Stimulated activated CD4-positive, alpha-beta T cell treated with anti-CD3 and anti-CD28 coated beads, TNF-alpha, amount 100 ng/mL, for 1 hour (primary cell): Measurements from ENCODE around the gene ELMO3.

Experiments used
- DNase-seq, 3 donors: peaks; one replicate each; pipeline ENCODE4 v3.0.0-alpha.2; 2020; ENCODE audit warnings: low read depth in 3 of 3, low spot score in 1 of 3

The ELMO3 gene, protein sequence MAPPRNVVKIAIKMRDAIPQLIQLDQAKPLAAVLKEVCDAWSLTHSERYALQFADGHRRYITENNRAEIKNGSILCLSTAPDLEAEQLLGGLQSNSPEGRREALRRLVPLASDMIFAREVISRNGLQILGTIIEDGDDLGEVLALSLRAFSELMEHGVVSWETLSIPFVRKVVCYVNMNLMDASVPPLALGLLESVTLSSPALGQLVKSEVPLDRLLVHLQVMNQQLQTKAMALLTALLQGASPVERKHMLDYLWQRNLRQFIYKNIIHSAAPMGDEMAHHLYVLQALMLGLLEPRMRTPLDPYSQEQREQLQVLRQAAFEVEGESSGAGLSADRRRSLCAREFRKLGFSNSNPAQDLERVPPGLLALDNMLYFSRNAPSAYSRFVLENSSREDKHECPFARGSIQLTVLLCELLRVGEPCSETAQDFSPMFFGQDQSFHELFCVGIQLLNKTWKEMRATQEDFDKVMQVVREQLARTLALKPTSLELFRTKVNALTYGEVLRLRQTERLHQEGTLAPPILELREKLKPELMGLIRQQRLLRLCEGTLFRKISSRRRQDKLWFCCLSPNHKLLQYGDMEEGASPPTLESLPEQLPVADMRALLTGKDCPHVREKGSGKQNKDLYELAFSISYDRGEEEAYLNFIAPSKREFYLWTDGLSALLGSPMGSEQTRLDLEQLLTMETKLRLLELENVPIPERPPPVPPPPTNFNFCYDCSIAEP

DNA sequence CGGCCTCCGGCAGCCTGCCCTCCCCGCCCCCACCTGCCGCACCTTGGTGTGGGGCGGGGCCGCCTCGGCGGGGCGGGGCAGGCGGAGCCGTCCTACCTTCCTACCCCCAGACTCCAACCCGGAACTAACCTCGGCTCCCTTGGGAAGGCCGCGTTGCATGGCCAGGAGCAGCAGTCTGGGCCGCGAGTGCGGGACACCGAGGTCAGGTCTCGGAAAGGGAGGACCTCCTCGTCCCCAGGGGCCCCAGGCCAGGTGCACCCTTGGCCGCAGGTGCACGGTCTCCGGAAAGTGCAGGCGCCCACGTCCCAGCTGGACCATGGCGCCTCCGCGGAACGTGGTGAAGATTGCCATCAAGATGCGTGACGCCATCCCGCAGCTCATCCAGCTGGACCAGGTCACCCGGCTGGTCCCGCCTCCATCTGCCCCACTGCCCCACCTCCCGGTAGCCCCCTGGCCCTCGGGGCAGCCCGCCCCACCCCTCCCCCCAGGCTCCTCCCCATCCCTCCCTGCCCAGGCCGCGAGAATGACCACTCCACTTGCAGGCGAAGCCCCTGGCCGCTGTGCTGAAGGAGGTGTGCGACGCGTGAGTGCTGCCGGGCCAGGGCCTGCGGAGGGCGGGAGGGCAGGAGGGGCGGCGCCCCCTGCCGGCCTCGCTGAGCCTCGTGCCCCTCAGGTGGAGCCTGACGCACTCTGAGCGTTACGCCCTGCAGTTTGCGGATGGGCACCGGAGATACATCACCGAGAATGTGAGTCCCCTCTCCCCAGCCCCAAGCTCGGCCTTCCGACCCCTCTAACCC is at the start of gene ELMO3:
Gene ELMO3, plus strand, starts transcription at position 121 of the 797 bp plus-strand sequence. Its CDS starts 196 bp downstream, at position 317.
- no peak for DNase-seq

DNA sequence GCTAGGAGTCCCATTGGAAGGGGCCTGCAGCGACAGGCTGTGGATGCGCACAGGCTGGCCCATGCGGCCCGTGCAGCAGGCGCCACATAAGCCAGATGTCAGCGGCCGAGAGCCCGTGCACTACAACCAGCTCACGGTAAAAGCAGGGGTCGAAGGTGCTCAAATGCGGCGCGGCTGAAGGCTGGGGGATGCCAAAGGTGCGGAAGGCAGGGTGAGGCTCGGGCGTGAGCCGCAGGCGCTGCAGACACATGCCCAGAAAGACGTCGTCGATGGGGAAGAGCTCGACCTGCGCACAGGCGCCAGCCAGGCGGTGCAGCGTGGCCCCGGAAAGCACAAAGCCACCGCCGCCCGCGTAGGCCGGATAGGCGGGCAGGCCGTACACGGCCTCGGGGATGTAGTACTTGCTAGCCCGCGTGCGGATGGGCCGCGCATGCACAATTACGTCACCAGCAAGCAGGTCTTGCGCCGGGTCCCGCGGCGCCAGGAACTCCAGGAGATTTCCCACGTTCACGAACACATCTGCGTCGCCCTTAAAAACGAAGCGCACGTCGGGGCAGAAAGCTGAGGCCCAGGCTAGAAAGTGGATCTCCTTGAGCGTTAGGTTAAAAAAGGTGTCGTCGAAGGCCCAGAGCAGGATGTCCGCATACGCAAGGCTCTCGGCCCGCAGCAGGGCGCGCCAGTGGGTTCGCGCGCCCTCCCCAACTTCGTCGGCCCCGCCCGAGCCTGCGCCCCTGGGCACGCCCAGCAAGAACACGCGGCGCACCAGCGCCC is 49.5 kb upstream of the ELMO3 start:
- no peak for DNase-seq

DNA sequence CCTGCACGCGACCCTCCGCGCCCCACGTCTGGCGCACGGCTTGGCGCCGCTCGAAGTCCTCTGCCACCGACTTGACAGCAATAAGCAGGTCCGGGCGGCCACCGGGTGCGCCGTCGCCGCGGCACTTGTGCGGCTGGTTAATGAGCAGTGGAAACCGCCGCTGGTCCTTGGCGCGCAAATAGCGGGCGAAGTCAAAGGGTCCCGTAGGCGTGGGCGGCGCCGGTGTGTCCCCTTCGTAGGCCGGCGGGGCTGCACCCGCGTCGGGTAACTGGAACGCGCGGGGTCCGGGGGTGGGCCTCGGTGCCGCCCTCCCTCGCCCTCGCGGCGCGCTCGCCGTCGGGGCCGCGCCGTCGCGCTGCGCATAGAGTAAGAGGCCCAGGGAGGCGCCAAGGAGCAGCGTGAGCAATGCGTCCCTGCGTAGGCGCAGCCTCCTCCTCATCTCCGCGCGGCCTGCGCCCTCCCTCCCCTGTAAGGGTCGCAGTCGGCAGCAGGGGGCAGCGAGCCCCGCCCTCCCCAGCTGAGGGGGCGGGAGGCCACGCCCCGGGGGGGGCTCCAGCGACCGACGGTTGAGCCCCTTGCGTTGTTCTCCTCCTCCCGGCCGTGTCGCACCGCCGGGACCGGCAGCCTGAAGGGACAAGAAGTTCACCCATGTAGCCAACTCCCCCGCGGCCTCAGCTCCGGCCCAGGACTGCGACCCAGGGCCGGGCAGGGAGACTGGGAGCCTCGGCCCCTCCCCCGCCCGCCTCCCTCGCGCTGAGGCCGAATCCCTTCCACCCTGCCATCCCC is 48.7 kb upstream of the ELMO3 start:
- DNase-seq = no peak

DNA sequence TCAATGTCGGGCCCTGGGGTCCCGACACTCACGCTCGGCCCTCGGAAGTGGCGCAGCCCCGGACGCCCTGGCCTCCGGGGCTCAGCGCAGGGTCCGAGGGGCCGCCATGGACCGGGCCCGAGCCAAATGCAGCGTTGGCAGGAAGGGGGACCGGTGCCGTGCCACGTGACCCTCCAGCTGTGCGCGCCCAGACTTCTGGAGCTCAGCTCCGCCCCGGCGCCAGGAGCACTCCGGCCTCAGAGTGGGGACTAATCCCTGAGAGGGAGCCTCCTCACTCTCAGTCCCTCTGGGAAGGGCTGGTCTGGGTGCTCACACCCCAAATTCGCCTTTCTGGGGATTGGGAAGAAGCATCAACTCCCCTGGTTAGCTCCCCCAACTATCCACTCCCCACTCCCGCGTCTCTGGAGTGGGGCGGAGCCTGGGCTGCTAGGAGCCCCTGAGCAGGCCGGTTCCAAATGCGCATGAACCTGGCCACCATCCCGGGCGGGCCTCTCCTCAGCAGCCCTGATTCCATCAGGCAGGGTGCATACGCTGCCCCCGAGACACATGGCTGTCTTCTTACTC is 48.0 kb upstream of the ELMO3 start, which contains the start of gene B3GNT9:
Gene B3GNT9, minus strand, starts transcription at position 166 of the 564 bp plus-strand sequence. CDS start 513 bp downstream, outside the sequence.
- no peak for DNase-seq

DNA sequence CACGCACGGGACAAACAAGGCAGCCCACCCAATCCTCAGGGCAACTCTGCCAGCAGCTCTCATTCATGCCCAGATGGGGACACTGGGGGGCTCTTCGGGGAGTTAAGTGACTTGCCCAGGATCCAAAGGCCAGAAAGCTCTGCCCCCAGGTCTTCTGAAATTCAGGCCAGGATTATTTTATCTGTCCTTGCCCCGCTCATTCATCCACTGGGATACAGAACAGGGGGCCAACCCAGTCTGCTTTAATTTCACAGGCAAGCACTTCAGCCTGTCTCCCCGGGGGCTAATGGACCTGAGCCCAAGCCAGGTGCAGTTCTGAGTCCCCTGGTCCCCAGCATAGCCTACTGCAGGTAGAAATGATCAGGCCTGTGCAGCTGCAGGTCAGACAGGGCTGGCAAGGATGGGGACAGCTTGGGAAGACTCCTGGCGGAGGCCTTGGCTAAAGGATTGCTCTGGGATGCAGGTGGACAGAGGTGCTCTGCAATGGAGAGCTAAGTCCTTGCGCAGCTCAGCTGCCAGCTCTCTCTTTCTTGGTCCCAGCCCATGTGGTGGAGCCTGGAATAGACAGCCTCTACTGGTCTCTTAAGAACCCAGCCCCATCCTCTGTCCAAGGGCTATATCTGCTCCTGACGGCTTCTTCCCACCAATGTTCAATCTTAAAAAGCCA is 47.4 kb upstream of the ELMO3 start:
- no peak for DNase-seq

DNA sequence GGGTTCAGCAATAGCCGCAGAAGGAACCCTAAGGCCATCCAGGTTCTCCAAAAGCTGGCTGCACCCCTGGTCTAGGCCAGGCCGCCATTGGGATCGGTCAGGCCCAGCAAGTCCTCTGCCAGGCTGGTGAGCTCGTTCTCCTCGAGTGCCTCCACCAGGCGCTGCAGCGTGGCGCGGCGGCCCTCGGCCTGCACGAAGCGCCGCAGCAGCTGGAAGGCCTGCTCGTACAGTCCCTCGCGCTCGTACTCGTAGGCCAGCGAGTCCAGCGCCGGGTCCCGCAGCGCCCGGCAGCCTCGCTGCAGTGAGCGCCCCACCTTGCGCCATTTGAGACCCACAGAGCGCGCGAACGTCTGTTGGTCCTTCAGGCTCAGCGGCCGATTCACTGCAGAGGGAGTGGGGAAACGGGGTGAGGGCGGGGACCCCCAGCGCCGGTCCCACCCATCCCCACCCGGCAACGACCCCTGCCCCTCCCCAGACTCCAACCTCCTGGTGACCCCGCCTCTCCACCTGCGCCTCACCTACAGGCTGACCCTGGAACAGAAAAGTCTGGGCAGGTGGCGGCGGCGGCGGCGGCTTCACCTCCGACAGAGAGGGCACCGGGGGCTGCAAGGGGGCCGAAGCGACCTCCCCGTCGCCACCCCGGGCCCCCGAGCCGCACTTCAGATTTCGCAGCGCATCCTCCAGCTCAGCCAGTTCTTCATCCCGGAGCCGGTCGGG is 44.2 kb upstream of the ELMO3 start:
- no peak for DNase-seq

DNA sequence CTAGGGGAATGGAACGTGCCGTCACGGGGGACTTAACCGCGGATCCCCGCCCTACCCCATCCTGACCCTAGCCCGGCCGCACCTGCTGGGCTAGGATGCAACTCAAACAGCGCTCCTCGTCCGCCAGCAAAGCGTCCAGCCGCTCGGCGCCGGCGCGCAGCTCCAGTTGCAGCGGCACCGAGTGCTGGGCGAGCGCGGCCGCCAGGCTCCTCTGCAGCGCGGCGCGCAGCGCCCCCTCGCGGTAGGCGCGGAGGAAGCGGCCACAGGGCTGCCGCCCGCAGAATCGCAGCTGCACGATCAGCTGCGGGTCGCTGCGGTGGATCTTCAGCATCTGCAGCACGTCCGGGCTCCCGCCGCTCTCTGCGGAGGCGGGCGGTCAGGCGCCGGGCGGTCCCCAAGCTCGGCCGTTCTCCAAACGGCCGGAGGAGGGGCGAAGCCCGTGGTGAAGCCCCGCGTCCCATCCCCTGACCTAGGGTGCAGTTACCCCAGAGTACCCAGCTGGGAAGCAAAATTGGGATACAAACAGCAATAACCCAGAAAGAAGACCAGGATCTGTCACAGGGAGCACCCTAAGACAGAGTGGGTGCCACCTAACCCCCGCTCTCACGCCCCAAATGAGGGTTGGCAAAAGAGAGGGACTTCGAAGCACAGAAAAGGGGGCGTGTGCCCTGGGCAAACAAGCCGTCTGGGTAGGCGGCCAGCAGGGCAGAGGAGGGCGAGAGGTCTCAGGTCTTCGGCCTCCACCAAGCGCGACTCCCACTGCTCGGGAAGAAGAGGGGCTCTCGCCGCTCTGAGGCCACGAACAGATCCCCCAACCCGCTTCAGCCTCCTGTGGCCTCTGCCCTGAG is 43.4 kb upstream of the ELMO3 start:
- DNase-seq = peak; percentile 39 to 79 (median 62)

DNA sequence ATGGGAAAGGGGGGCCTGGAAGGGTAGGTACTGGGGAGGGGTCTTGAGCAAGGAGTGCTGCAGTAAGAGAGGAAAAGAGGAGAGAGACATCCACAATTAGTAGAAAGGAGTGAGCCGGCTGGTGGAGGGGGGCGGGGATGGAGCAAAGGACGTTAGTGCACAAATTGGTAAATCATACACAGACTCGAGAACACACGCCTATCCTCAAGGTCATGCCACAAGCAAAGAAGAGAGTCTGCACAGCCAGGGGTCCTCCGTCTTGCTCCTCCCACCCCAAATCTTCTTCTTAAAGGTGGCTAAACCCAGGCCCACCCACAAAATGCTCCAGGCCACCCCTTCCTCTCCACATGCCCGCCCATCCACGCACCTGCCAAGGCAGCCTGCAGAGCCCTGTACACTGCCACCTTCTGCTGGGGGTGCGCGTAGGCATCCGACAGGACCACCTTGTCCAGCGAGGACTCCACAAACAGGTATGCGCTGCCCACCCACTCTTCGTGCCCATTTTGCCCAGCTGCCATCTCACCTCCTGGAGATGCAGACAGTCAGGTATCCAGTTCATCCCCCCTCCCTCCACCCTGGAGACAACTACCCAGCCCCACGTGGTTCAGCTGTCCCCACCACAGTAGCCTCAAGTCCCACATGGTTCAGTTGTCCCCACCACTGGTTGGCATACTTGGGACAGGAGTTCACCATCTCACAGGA is 42.6 kb upstream of the ELMO3 start:
- no peak for DNase-seq

DNA sequence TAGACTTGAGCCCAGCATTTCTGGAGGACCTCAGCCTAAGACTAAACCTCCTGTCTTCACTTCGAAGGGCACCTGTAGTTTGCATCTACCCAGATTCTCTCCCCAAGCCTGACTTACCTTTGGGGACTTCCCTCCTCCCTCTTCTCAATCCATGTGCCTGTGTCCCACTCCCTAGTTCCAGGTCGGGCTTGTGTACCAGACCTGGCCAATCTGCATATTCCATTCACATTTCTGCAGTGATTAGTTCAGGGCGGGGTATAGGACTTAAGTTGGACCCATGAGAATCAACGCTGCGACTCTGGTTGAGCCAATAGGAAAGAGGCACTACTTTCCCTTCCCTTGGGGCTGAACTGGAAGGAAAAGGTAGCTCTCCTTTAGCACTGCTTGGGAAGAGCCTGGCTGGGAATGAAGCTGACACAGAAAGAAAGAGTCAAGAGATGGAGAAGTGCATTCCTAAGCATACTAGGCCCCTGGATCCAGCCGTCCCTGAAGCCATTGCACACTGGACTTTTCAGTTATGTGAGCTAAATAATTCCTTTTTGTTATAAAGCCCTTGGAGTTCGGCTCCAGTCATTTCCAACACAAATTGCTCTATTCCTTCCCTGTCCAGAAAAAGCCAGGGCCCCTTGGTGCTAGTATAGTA is 41.7 kb upstream of the ELMO3 start:
- no peak for DNase-seq

DNA sequence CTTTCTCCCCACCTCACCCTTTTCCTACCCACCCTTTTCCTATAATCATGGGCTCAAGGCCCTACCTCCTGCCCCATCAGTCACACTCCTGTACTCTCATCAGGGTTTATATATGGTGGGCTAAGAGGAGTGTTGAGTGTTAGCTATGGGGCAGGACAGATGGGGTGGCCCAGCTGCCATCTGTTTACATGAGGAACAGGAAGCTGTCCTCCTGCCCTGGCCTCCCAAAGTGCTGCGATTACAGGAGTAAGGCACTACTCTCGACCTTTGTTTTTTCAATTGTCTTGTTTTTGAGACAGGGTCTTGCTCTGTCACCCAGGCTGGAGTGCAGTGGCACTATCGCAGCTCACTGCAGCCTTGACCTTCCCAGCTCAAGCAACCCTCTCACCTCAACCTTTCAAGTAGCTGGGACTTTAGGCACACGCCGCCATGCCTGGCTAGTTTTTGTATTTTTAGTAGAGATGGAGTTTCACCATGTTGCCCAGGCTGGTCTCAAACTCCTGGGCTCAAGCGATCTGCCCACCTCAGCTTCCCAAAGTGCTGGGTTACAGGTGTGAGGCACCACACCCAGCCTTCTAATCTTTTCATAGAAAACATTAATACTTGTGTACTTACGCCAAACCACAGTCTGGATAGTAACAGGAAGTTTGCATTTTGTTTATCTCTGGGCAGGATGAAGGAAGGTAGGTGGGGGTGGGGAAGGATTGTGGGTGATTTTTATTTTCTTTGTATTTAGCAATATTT is 40.9 kb upstream of the ELMO3 start:
- DNase-seq = no peak

DNA sequence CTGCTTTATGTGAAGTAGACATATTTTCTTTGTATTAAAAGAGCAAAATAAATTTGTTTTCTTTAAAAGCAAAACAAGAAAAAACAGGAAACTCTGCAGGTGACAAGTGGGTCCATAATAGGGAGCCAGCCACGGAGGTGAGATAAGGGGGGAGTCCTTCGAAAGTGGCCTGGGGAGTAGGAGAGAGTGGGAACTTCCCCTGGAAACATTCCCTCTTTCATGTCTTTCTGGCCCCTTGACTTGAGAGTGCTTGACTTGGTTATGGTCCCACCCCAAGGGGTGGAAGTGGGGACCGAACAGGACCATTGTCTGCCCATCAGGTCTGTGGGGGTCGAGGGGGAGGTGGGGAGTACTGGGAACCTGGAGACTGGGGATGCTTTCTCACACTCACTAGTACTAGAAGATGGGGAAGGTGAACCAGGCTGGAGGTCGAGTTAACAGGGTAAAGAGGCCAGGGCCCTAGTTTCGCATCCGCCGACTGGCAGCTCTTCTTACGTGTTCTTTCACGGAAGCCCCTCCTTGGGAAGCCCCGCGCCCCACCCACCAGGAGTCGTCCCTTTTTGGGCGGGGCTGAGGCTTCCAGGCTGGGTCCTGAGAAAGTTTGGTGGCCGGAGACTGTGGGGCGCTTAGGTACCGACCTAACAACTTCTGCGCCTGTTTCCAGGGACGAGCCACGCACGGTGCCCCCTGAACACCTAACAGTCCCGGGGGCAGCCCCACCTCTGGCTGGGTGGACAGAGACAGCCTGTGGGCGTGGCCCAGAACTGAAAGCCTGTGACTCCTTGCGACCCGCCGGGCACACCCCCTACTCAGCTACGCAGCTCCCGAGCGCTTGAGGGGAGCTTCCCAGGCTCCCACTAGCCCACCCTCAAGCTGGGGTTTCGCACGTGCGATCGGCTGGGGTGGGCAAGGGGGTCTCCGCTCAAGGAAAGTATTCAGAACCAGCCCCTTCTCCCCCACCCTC is 40.0 kb upstream of the ELMO3 start:
- peak; percentile 50 to 57 (median 54) for DNase-seq

DNA sequence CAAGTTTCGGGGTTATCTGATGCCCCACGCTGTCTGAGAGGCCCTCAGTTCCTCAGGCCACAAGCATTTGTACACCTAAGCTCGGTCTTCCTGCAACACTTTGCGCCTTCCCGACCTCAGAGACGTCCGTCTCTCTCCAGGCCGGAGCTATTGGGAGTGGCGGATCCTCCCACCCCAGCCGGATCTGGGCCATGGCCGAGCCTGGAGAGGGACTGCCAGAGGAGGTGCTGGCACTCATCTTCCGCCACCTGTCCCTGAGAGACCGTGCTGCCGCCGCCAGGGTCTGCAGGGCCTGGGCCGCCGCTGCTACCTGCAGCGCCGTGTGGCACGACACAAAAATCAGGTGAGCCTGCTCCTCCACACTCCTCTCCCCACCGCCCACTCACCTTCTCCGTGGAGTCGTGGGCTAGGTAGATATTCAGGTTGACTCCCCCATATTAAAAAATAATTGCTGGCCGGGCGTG is 37.3 kb upstream of the ELMO3 start:
- DNase-seq = no peak

DNA sequence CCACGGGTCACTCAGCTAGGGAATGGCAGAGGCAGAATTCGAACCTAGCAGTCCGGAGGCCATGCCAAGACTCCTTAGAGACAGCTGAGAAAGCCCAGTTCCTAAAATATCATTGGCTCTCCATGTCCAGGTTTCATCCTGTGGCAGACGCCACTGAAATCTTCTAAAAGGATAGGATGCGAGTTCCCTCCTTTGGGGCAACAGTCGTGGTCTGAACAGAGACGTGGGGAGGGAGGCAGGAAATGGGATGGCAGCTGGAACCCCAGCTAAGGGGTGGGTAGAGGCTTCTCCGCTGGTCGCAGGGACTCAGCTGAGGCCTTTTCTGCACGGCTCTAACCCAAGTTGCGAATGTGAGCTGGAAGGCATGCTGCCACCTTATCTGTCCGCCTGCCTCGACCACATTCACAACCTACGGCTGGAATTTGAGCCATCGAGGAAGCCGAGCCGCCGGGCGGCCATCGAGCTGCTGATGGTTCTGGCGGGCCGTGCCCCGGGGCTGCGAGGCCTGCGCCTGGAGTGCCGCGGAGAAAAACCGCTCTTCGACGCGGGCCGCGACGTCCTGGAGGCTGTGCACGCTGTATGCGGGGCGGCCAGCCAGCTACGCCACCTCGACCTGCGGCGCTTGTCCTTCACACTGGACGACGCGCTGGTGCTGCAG is 36.3 kb upstream of the ELMO3 start:
- no peak for DNase-seq
